MM.1S (cell line): ENCODE measurements around the gene OR7G1.

ENCODE experiments used
- EZH2 ChIP-seq: fragments of 300-600 bp; sonication (generic); optimal IDR thresholded peaks from 2 replicates; pipeline ENCODE3; 2017; ENCODE audit warnings: low read depth, mild to moderate bottlenecking, antibody characterized with exemption, low read length, mixed read lengths
- TF ChIP-seq, protein P1 (sequence below): fragments of 300-600 bp; sonication (generic); IDR thresholded peaks from 2 replicates; pipeline ENCODE4 v1.5.1; 2016; ENCODE audit warnings: antibody characterized with exemption, low read length, mixed read lengths

DNA sequence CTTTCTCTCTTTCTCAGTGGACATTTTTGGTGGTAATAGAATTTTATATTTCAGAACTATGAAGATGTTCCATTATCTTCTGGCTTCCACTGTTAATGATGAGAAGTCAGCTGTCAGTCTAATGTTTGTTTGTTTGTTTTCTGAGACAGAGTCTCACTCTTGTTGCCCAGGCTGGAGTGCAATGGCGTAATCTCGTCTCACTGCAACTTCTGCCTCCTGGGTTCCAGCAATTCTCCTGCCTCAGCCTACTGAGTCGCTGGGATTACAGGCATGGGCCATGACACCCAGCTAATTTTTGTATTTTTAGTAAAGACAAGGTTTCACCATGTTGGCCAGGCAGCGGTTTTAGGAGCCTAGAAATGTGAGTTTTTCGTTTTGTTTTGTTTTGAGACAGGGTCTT lies 29.4 kb upstream of the OR7G1 start:
- TF ChIP-seq EZH2, result no peak
- TF ChIP-seq, protein P1, sequence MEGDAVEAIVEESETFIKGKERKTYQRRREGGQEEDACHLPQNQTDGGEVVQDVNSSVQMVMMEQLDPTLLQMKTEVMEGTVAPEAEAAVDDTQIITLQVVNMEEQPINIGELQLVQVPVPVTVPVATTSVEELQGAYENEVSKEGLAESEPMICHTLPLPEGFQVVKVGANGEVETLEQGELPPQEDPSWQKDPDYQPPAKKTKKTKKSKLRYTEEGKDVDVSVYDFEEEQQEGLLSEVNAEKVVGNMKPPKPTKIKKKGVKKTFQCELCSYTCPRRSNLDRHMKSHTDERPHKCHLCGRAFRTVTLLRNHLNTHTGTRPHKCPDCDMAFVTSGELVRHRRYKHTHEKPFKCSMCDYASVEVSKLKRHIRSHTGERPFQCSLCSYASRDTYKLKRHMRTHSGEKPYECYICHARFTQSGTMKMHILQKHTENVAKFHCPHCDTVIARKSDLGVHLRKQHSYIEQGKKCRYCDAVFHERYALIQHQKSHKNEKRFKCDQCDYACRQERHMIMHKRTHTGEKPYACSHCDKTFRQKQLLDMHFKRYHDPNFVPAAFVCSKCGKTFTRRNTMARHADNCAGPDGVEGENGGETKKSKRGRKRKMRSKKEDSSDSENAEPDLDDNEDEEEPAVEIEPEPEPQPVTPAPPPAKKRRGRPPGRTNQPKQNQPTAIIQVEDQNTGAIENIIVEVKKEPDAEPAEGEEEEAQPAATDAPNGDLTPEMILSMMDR, result no peak
